ENCODE results near the gene CRTC1.

The CRTC1 gene

GRCh38 chr19:18656337-18657086 lies 27.0 kb upstream of the CRTC1 start:
- Histone ChIP-seq H2AFZ (ENCODE audit: low read length) (no peak overlapping the region), H3K18ac (ENCODE audit: low read length) (no peak overlapping the region), H3K9me3 (replicated peaks in 1 of 2; ENCODE audit: control insufficient read depth in 2 of 2, insufficient read depth in 1 of 2, low read depth in 1 of 2, low read length in 2 of 2) (no peaks in the 10 kb centered on the region), H3K4me1 (ENCODE audit: control insufficient read depth in 2 of 2, insufficient read depth in 1 of 2, low read depth in 1 of 2, low read length in 2 of 2) (peaks cover 32 to 41% of the 10 kb centered on the region in 2 donors), H3K9ac (ENCODE audit: low read depth, low read length, poor library complexity) (peak overlapping the region; percentile 53), H3K27ac (replicated peaks; ENCODE audit: low read length) (no peak overlapping the region), H2AK5ac (ENCODE audit: low read depth, low read length) (peak overlapping the region; percentile 66), H4K91ac (ENCODE audit: low read depth, low read length, poor library complexity) (no peak overlapping the region), H3K23ac (ENCODE audit: low read depth, low read length, poor library complexity) (peak overlapping the region; percentile 44), H2BK120ac (ENCODE audit: low read depth, low read length) (no peak overlapping the region), H3K36me3 (replicated peaks in 1 of 2; ENCODE audit: control insufficient read depth in 2 of 2, insufficient read depth in 2 of 2, low read length in 2 of 2) (no peaks in the 10 kb centered on the region), H3K4me3 (ENCODE audit: low read length in 2 of 2) (no peak overlapping the region), H3K27me3 (ENCODE audit: control insufficient read depth in 3 of 3, insufficient read depth in 3 of 3, low read depth in 1 of 3, low read length in 3 of 3) (no peaks in the 10 kb centered on the region), H3K79me1 (ENCODE audit: low read depth, low read length) (peaks cover 9% of the 10 kb centered on the region), H2BK12ac (ENCODE audit: low read length) (no peak overlapping the region), H3K4me2 (ENCODE audit: insufficient read depth, low read length, poor library complexity, severe bottlenecking) (no peak overlapping the region), H2BK5ac (ENCODE audit: low read length) (no peak overlapping the region), H3K14ac (ENCODE audit: low read length) (no peak overlapping the region), H2BK15ac (ENCODE audit: low read length) (no peak overlapping the region), H4K8ac (ENCODE audit: low read depth, low read length) (no peak overlapping the region), H3K4ac (ENCODE audit: low read length) (no peak overlapping the region)
- WGBS, 2 donors (ENCODE audit: extremely low coverage in 2 of 2, insufficient read length in 2 of 2, insufficient replicate concordance in 1 of 2) = no CpG with 5 or more reads among the region's 19 CpGs
- no peak for DNase-seq (ENCODE audit: low spot score)

GRCh38 chr19:18657590-18658365 lies 25.7 kb upstream of the CRTC1 start:
- H2BK15ac ChIP-seq (ENCODE audit: low read length) = no peak overlapping the region
- no peaks in the 10 kb centered on the region for H3K9me3 ChIP-seq (replicated peaks in 1 of 2; ENCODE audit: control insufficient read depth in 2 of 2, insufficient read depth in 1 of 2, low read depth in 1 of 2, low read length in 2 of 2)
- H2BK12ac ChIP-seq (ENCODE audit: low read length) = no peak overlapping the region
- H3K36me3 ChIP-seq (replicated peaks in 1 of 2; ENCODE audit: control insufficient read depth in 2 of 2, insufficient read depth in 2 of 2, low read length in 2 of 2) = no peaks in the 10 kb centered on the region
- H3K4me1 ChIP-seq (ENCODE audit: control insufficient read depth in 2 of 2, insufficient read depth in 1 of 2, low read depth in 1 of 2, low read length in 2 of 2) = peaks cover 27 to 35% of the 10 kb centered on the region in 2 donors
- no peak overlapping the region for H2BK5ac ChIP-seq (ENCODE audit: low read length)
- H2AFZ ChIP-seq (ENCODE audit: low read length) = no peak overlapping the region
- WGBS, 2 donors (ENCODE audit: extremely low coverage in 2 of 2, insufficient read length in 2 of 2, insufficient replicate concordance in 1 of 2) = no CpG with 5 or more reads among the region's 20 CpGs
- no peak overlapping the region for H3K9ac ChIP-seq (ENCODE audit: low read depth, low read length, poor library complexity)
- H4K91ac ChIP-seq (ENCODE audit: low read depth, low read length, poor library complexity) = no peak overlapping the region
- no peak overlapping the region for H4K8ac ChIP-seq (ENCODE audit: low read depth, low read length)
- H3K14ac ChIP-seq (ENCODE audit: low read length) = peak overlapping the region; percentile 4
- H2AK5ac ChIP-seq (ENCODE audit: low read depth, low read length) = peak overlapping the region; percentile 53
- no peak overlapping the region for H3K4me2 ChIP-seq (ENCODE audit: insufficient read depth, low read length, poor library complexity, severe bottlenecking)
- H3K27ac ChIP-seq (replicated peaks; ENCODE audit: low read length) = peak overlapping the region; percentile 10
- no peak overlapping the region for H3K23ac ChIP-seq (ENCODE audit: low read depth, low read length, poor library complexity)
- H3K4ac ChIP-seq (ENCODE audit: low read length) = no peak overlapping the region
- H2BK120ac ChIP-seq (ENCODE audit: low read depth, low read length) = no peak overlapping the region
- H3K79me1 ChIP-seq (ENCODE audit: low read depth, low read length) = peaks cover 6% of the 10 kb centered on the region
- H3K27me3 ChIP-seq (ENCODE audit: control insufficient read depth in 3 of 3, insufficient read depth in 3 of 3, low read depth in 1 of 3, low read length in 3 of 3) = no peaks in the 10 kb centered on the region
- no peak overlapping the region for H3K4me3 ChIP-seq (ENCODE audit: low read length in 2 of 2)
- H3K18ac ChIP-seq (ENCODE audit: low read length) = peak overlapping the region; percentile 70
- peak; percentile 51 for DNase-seq (ENCODE audit: low spot score)

GRCh38 chr19:18658366-18658855 lies 25.1 kb upstream of the CRTC1 start:
- H4K91ac ChIP-seq (ENCODE audit: low read depth, low read length, poor library complexity) = no peak overlapping the region
- no peaks in the 10 kb centered on the region for H3K36me3 ChIP-seq (replicated peaks in 1 of 2; ENCODE audit: control insufficient read depth in 2 of 2, insufficient read depth in 2 of 2, low read length in 2 of 2)
- peak overlapping the region; percentile 4 for H3K14ac ChIP-seq (ENCODE audit: low read length)
- no peak overlapping the region for H2AFZ ChIP-seq (ENCODE audit: low read length)
- no peak overlapping the region for H2BK120ac ChIP-seq (ENCODE audit: low read depth, low read length)
- peak overlapping the region; percentile 70 for H3K18ac ChIP-seq (ENCODE audit: low read length)
- no peak overlapping the region for H3K23ac ChIP-seq (ENCODE audit: low read depth, low read length, poor library complexity)
- H2BK15ac ChIP-seq (ENCODE audit: low read length) = no peak overlapping the region
- no peak overlapping the region for H4K8ac ChIP-seq (ENCODE audit: low read depth, low read length)
- no peak overlapping the region for H3K4me3 ChIP-seq (ENCODE audit: low read length in 2 of 2)
- no peak overlapping the region for H2BK5ac ChIP-seq (ENCODE audit: low read length)
- peaks cover 6% of the 10 kb centered on the region for H3K79me1 ChIP-seq (ENCODE audit: low read depth, low read length)
- H3K27ac ChIP-seq (replicated peaks; ENCODE audit: low read length) = peak overlapping the region; percentile 10
- peak overlapping the region; percentile 53 for H2AK5ac ChIP-seq (ENCODE audit: low read depth, low read length)
- no peaks in the 10 kb centered on the region for H3K9me3 ChIP-seq (replicated peaks in 1 of 2; ENCODE audit: control insufficient read depth in 2 of 2, insufficient read depth in 1 of 2, low read depth in 1 of 2, low read length in 2 of 2)
- no peak overlapping the region for H3K9ac ChIP-seq (ENCODE audit: low read depth, low read length, poor library complexity)
- no peak overlapping the region for H3K4me2 ChIP-seq (ENCODE audit: insufficient read depth, low read length, poor library complexity, severe bottlenecking)
- H3K4ac ChIP-seq (ENCODE audit: low read length) = no peak overlapping the region
- WGBS, 2 donors (ENCODE audit: extremely low coverage in 2 of 2, insufficient read length in 2 of 2, insufficient replicate concordance in 1 of 2) = no CpG with 5 or more reads among the region's 4 CpGs
- no peak overlapping the region for H2BK12ac ChIP-seq (ENCODE audit: low read length)
- H3K27me3 ChIP-seq (ENCODE audit: control insufficient read depth in 3 of 3, insufficient read depth in 3 of 3, low read depth in 1 of 3, low read length in 3 of 3) = no peaks in the 10 kb centered on the region
- DNase-seq (ENCODE audit: low spot score) = no peak
- H3K4me1 ChIP-seq (ENCODE audit: control insufficient read depth in 2 of 2, insufficient read depth in 1 of 2, low read depth in 1 of 2, low read length in 2 of 2) = peaks cover 34 to 38% of the 10 kb centered on the region in 2 donors
